MG63 (cell line): ENCODE results near the gene BCL2. TPM values are rescaled to one million over a fixed set of nuclear protein-coding genes. Genes with fewer than 3 reads are reported as not detected.
"Not testable (repeated sequence)": the region's sequence is repeated elsewhere in the genome, so short reads cannot be mapped to it uniquely, and the experiment has no call there.

Experiments used
- DNase-seq: peaks from one replicate; pipeline ENCODE4 v3.0.0-alpha.2; 2020
- H3K27me3 ChIP-seq: fragments of 250-450 bp; sonication (Bioruptor Pico); 2 replicates; pipeline ENCODE4 v1.5.1; 2020; ENCODE audit warnings: mild to moderate bottlenecking, moderate library complexity
- H3K36me3 ChIP-seq: fragments of 250-450 bp; sonication (Bioruptor Pico); 2 replicates; pipeline ENCODE4 v1.5.1; 2020; ENCODE audit warnings: mild to moderate bottlenecking, moderate library complexity
- H3K4me3 ChIP-seq: fragments of 250-450 bp; sonication (Bioruptor Pico); 2 replicates; pipeline ENCODE4 v1.5.1; 2020; ENCODE audit warnings: mild to moderate bottlenecking, moderate library complexity
- H3K9me3 ChIP-seq: fragments of 250-450 bp; sonication (Bioruptor Pico); 2 replicates; pipeline ENCODE4 v1.5.1; 2020; ENCODE audit warnings: mild to moderate bottlenecking, moderate library complexity
- total RNA-seq: library from RNA; depleted of rRNA; stranded (reverse); fragments of >200 nt; shearing (Covaris generic); gene quantifications from 2 replicates; pipeline ENCODE4 v1.2.3, GENCODE V29; 2014; ENCODE audit warnings: low replicate concordance; rRNA removed

BCL2 gene
- 3.0 and 5.4 TPM in 2 replicates for total RNA-seq

- Histone ChIP-seq H3K36me3 (no peaks in the 10 kb centered on the region), H3K4me3 (peak within 1 kb of the TSS; percentile 61), H3K27me3 (no peaks in the 10 kb centered on the region; the same call in 1 of the 2 replicates), H3K9me3 (no peaks in the 10 kb centered on the region)
- peak; percentile 35 for DNase-seq
Observed at GRCh38 chr18:63319383-63320122, at the start of gene BCL2. Gene BCL2 (minus strand): TSS chr18:63319769.

GRCh38 chr18:63368611-63369010, 49.0 kb upstream of the BCL2 start:
- no peak for DNase-seq
- peak overlapping the region; percentile 78 for H3K4me3 ChIP-seq

GRCh38 chr18:63367053-63367953, 47.7 kb upstream of the BCL2 start, which contains the start of gene KDSR:
Gene KDSR (minus strand): TSS chr18:63367206. CDS start chr18:63367118, 88 bp downstream.
- H3K36me3 ChIP-seq, result peaks cover 19% of the 10 kb centered on the region
- no peaks in the 10 kb centered on the region for H3K9me3 ChIP-seq
- H3K4me3 ChIP-seq, result peak within 1 kb of the TSS; percentile 78
- no peaks in the 10 kb centered on the region for H3K27me3 ChIP-seq
- peak; percentile 98 for DNase-seq

More at GRCh38 chr18:63368611-63369010, 49.0 kb upstream of the BCL2 start:
- peaks cover 12% of the 10 kb centered on the region; the same call in 1 of the 2 replicates for H3K36me3 ChIP-seq
- H3K9me3 ChIP-seq, result no peaks in the 10 kb centered on the region
- no peaks in the 10 kb centered on the region for H3K27me3 ChIP-seq

- Histone ChIP-seq H3K9me3 (no peaks in the 10 kb centered on the region), H3K4me3 (peak overlapping the region; percentile 78)
- peak; percentile 78 for DNase-seq
Observed at GRCh38 chr18:63366213-63367052, 46.9 kb upstream of the BCL2 start.

GRCh38 chr18:63365876-63366212, 46.3 kb upstream of the BCL2 start:
- peak; percentile 8 for DNase-seq
- H3K36me3 ChIP-seq, result peaks cover 23% of the 10 kb centered on the region

More at GRCh38 chr18:63366213-63367052, 46.9 kb upstream of the BCL2 start:
- H3K27me3 ChIP-seq, result no peaks in the 10 kb centered on the region
- peaks cover 23% of the 10 kb centered on the region for H3K36me3 ChIP-seq

GRCh38 chr18:63363951-63364350, 44.4 kb upstream of the BCL2 start:
- H3K4me3 ChIP-seq, result no peak overlapping the region
- no peaks in the 10 kb centered on the region for H3K9me3 ChIP-seq
- no peaks in the 10 kb centered on the region for H3K27me3 ChIP-seq
- no peak for DNase-seq
- H3K36me3 ChIP-seq, result peaks cover 38% of the 10 kb centered on the region

More at GRCh38 chr18:63365876-63366212, 46.3 kb upstream of the BCL2 start:
- Histone ChIP-seq H3K9me3 (no peaks in the 10 kb centered on the region), H3K4me3 (peak overlapping the region; percentile 78), H3K27me3 (no peaks in the 10 kb centered on the region)

GRCh38 chr18:63363420-63363819, 43.9 kb upstream of the BCL2 start:
- not testable (repeated sequence) for DNase-seq, H3K9me3 ChIP-seq, H3K27me3 ChIP-seq, H3K4me3 ChIP-seq
- H3K36me3 ChIP-seq, result peaks cover 38% of the 10 kb centered on the region

GRCh38 chr18:63356272-63356896, 36.8 kb upstream of the BCL2 start:
- Histone ChIP-seq H3K4me3 (no peak overlapping the region), H3K9me3 (no peaks in the 10 kb centered on the region), H3K27me3 (no peaks in the 10 kb centered on the region), H3K36me3 (peaks cover 54% of the 10 kb centered on the region)
- DNase-seq, result no peak

GRCh38 chr18:63350230-63350629, 30.7 kb upstream of the BCL2 start:
- Histone ChIP-seq H3K9me3 (no peaks in the 10 kb centered on the region), H3K27me3 (no peaks in the 10 kb centered on the region), H3K4me3 (no peak overlapping the region), H3K36me3 (peaks cover 43% of the 10 kb centered on the region)
- DNase-seq, result no peak

GRCh38 chr18:63348508-63349136, 29.1 kb upstream of the BCL2 start:
- no peaks in the 10 kb centered on the region for H3K9me3 ChIP-seq
- peaks cover 33% of the 10 kb centered on the region for H3K36me3 ChIP-seq
- no peak for DNase-seq
- no peaks in the 10 kb centered on the region for H3K27me3 ChIP-seq
- no peak overlapping the region for H3K4me3 ChIP-seq

- H3K4me3 ChIP-seq, result no peak overlapping the region
- H3K36me3 ChIP-seq, result peaks cover 20% of the 10 kb centered on the region
Observed at GRCh38 chr18:63346480-63347183, 27.1 kb upstream of the BCL2 start.

GRCh38 chr18:63346031-63346430, 26.5 kb upstream of the BCL2 start:
- peaks cover 16% of the 10 kb centered on the region for H3K36me3 ChIP-seq
- peak; percentile 2 for DNase-seq

More at GRCh38 chr18:63346480-63347183, 27.1 kb upstream of the BCL2 start:
- Histone ChIP-seq H3K9me3 (no peaks in the 10 kb centered on the region), H3K27me3 (no peaks in the 10 kb centered on the region)
- no peak for DNase-seq

GRCh38 chr18:63344918-63345317, 25.3 kb upstream of the BCL2 start:
- Histone ChIP-seq H3K4me3 (no peak overlapping the region), H3K9me3 (no peaks in the 10 kb centered on the region), H3K36me3 (peaks cover 25% of the 10 kb centered on the region), H3K27me3 (no peaks in the 10 kb centered on the region)
- DNase-seq, result no peak

More at GRCh38 chr18:63346031-63346430, 26.5 kb upstream of the BCL2 start:
- Histone ChIP-seq H3K27me3 (no peaks in the 10 kb centered on the region), H3K4me3 (no peak overlapping the region), H3K9me3 (no peaks in the 10 kb centered on the region)

- Histone ChIP-seq H3K4me3 (no peak overlapping the region), H3K9me3 (no peaks in the 10 kb centered on the region), H3K36me3 (peaks cover 23% of the 10 kb centered on the region), H3K27me3 (no peaks in the 10 kb centered on the region)
- DNase-seq, result no peak
Observed at GRCh38 chr18:63344263-63344662, 24.7 kb upstream of the BCL2 start.

GRCh38 chr18:63342206-63342605, 22.6 kb upstream of the BCL2 start:
- Histone ChIP-seq H3K4me3 (no peak overlapping the region), H3K9me3 (no peaks in the 10 kb centered on the region)

More at GRCh38 chr18:63342206-63342605, 22.6 kb upstream of the BCL2 start:
- Histone ChIP-seq H3K27me3 (no peaks in the 10 kb centered on the region), H3K36me3 (peaks cover 34% of the 10 kb centered on the region)
- DNase-seq, result no peak
